Testis (tissue), 3 donors: Measurements from ENCODE around the gene L3MBTL3. TPM values are rescaled to one million over a fixed set of nuclear protein-coding genes. Genes with fewer than 3 reads are reported as not detected.

Source experiments
- DNase-seq: peaks from one replicate; pipeline ENCODE4 v3.0.0-alpha.2; 2019
- H3K27ac ChIP-seq, 2 donors: fragments of 200-600 bp; sonication (generic); one replicate each; pipeline ENCODE4 v1.5.1; 2019
- H3K27me3 ChIP-seq: fragments of 200-600 bp; sonication (generic); one replicate; pipeline ENCODE4 v1.5.1; 2019
- H3K36me3 ChIP-seq: fragments of 200-600 bp; sonication (generic); one replicate; pipeline ENCODE4 v1.5.1; 2017; ENCODE audit warnings: low read depth; ENCODE audit errors: missing control alignments
- H3K4me1 ChIP-seq: fragments of 200-600 bp; sonication (generic); one replicate; pipeline ENCODE4 v1.5.1; 2019
- H3K4me3 ChIP-seq, 2 donors: fragments of 200-600 bp; sonication (generic); one replicate each; pipeline ENCODE4 v1.5.1; 2017 to 2019
- H3K9me3 ChIP-seq: fragments of 200-600 bp; sonication (generic); one replicate; pipeline ENCODE4 v1.5.1; 2017
- CTCF ChIP-seq, 3 experiments: fragments of 450-650 bp in 2 of 3; fragments of 200-600 bp in 1 of 3; sonication (generic) in 1 of 3; IDR thresholded peaks; one replicate each; pipeline ENCODE4 v1.5.1; 2016 to 2019; ENCODE audit warnings: antibody characterized with exemption in 3 of 3, mild to moderate bottlenecking in 2 of 3, moderate library complexity in 1 of 3
- POLR2A ChIP-seq: fragments of 450-650 bp; IDR thresholded peaks from one replicate; pipeline ENCODE4 v1.6.1; 2017; ENCODE audit warnings: antibody characterized with exemption, mild to moderate bottlenecking, moderate library complexity
- WGBS, 2 donors: methylation state at CpG; one replicate each; pipeline ENCODE4 v1.1.5; 2018; 5-methylcytosine and 5-hydroxymethylcytosine counted together
- intact Hi-C: fragments of 100-400 bp; cut with DNase I; formaldehyde crosslinking; loops from one replicate; pipeline ENCODE4 v1.15.1; 2023; ENCODE audit warnings: low total_unique reads
- polyA plus RNA-seq: library from polyadenylated mRNA; stranded (reverse); fragments of 350-450 nt; fragmentation: Illumina TruSeq; extraction: RNeasy Lipid Tissue Mini Kit (QIAGEN cat#74804); gene quantifications from one replicate; pipeline ENCODE4 v1.2.3, GENCODE V29; 2014; ENCODE audit warnings: low read depth, low replicate concordance; ENCODE audit not compliant: insufficient read depth
- total RNA-seq, 2 donors: library from RNA; depleted of rRNA; stranded (reverse); fragments of >200 nt; gene quantifications; one replicate each; pipeline ENCODE4 v1.2.3, GENCODE V29; 2016

The L3MBTL3 gene
- total and polyA plus RNA-seq, 3 donors from 2014 or later: 11.0 to 32.3 (median 25.0) TPM

GRCh38 chr6:129996387-129996786 is 22.0 kb upstream of the L3MBTL3 start:
- intact Hi-C loops: no loop called here

GRCh38 chr6:130000526-130001421 is 17.6 kb upstream of the L3MBTL3 start:
- H3K27me3 ChIP-seq: no peaks in the 10 kb centered on the region
- no peaks in the 10 kb centered on the region for H3K9me3 ChIP-seq
- H3K36me3 ChIP-seq: no peaks in the 10 kb centered on the region
- intact Hi-C loops: no loop called here
- H3K4me3 ChIP-seq: no peak overlapping the region
- H3K27ac ChIP-seq: no peak overlapping the region
- no peak for DNase-seq
- no peaks in the 10 kb centered on the region for H3K4me1 ChIP-seq
- 57 to 68% methylated on average over 4 of the region's 4 CpGs for WGBS, 2 donors
- TF ChIP-seq CTCF (IDR thresholded peaks at IDR 0.05) (no peak), POLR2A (no peak)

More at GRCh38 chr6:129996387-129996786, 22.0 kb upstream of the L3MBTL3 start:
- TF ChIP-seq POLR2A: no peak
- no peak for DNase-seq
- 83 to 91% methylated on average over 6 of the region's 6 CpGs for WGBS, 2 donors
- H3K9me3 ChIP-seq: no peaks in the 10 kb centered on the region
- no peaks in the 10 kb centered on the region for H3K4me1 ChIP-seq
- H3K4me3 ChIP-seq: no peak overlapping the region
- no peak overlapping the region for H3K27ac ChIP-seq
- H3K36me3 ChIP-seq: no peaks in the 10 kb centered on the region
- H3K27me3 ChIP-seq: no peaks in the 10 kb centered on the region

- H3K4me3 ChIP-seq: no peak overlapping the region
- H3K27me3 ChIP-seq: no peaks in the 10 kb centered on the region
- no peaks in the 10 kb centered on the region for H3K36me3 ChIP-seq
- no peak for DNase-seq
- TF ChIP-seq POLR2A (no peak), CTCF (IDR thresholded peaks at IDR 0.05) (no peak)
- no peaks in the 10 kb centered on the region for H3K9me3 ChIP-seq
- H3K27ac ChIP-seq: no peak overlapping the region
- 69 to 85% methylated on average over 4 of the region's 4 CpGs for WGBS, 2 donors
- no peaks in the 10 kb centered on the region for H3K4me1 ChIP-seq
- intact Hi-C loops: no loop called here
Observed at GRCh38 chr6:130008236-130008873, 10.0 kb upstream of the L3MBTL3 start.

- Histone ChIP-seq H3K27me3 (no peaks in the 10 kb centered on the region), H3K27ac (no peak overlapping the region), H3K9me3 (no peaks in the 10 kb centered on the region), H3K36me3 (no peaks in the 10 kb centered on the region), H3K4me1 (no peaks in the 10 kb centered on the region), H3K4me3 (no peak overlapping the region)
- intact Hi-C loops: no loop called here
- WGBS, 2 donors: 73 to 80% methylated on average over 5 of the region's 5 CpGs
- TF ChIP-seq POLR2A (no peak), CTCF (IDR thresholded peaks at IDR 0.05) (no peak)
- no peak for DNase-seq
Observed at GRCh38 chr6:130009146-130009545, 9.2 kb upstream of the L3MBTL3 start.

- Histone ChIP-seq H3K4me1 (no peaks in the 10 kb centered on the region), H3K27ac (no peak overlapping the region), H3K4me3 (no peak overlapping the region), H3K27me3 (no peaks in the 10 kb centered on the region), H3K9me3 (no peaks in the 10 kb centered on the region), H3K36me3 (no peaks in the 10 kb centered on the region)
- WGBS, 2 donors: 82 to 93% methylated on average over 2 of the region's 2 CpGs
- TF ChIP-seq CTCF (IDR thresholded peaks at IDR 0.05) (no peak), POLR2A (no peak)
- intact Hi-C loops: no loop called here
- DNase-seq: no peak
Observed at GRCh38 chr6:130010387-130010786, 8.0 kb upstream of the L3MBTL3 start.
